ENCODE measurements around the gene COMMD9.

COMMD9 gene

GRCh38 chr11:36251823-36252222, 37.4 kb downstream of the COMMD9 start:
- no peak for DNase-seq

- DNase-seq, result no peak
Observed at GRCh38 chr11:36249246-36249645, 40.0 kb downstream of the COMMD9 start.

DNA sequence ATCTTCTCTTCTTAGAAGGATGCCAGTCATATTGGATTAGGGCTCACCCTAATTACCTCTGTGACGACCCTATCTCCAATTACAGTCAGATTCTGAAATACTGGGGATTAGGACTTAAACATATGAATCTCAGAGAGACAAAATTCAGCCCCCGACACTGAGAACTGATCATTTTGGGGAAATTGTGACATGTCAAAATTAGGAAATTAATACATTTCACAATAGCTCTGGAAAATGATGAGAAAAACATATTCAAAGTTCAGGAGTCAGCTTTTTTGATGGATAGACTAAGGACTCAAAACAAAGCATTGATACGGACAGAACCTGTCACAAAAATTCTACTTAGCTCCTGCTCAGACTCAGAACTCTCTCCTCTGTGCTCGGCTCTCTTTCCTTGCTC, 40.8 kb downstream of the COMMD9 start:
- no peak for DNase-seq

- DNase-seq, result no peak
Observed at GRCh38 chr11:36247493-36247892, 41.7 kb downstream of the COMMD9 start.

DNA sequence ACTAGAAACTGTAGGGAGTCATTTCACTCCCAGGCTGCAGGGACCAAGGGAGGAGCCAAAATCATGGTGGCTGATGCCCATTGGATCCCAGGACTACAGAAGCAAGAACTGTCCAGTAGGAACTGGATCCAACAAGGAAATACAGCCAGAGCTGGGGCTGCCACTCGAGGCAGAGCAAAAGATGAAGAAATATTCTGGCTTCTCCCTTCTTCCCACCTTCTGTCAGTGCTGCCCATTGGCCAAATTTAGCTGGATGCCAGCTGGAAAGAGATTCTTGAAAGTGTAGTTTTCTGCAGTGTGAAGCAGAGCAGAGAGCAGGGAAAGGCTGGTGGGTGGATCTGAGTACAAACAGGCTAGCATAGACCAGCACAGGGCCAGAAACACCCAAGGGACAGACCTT, 45.6 kb downstream of the COMMD9 start:
- no peak for DNase-seq

GRCh38 chr11:36241497-36241896, 47.7 kb downstream of the COMMD9 start:
- DNase-seq, result no peak

DNA sequence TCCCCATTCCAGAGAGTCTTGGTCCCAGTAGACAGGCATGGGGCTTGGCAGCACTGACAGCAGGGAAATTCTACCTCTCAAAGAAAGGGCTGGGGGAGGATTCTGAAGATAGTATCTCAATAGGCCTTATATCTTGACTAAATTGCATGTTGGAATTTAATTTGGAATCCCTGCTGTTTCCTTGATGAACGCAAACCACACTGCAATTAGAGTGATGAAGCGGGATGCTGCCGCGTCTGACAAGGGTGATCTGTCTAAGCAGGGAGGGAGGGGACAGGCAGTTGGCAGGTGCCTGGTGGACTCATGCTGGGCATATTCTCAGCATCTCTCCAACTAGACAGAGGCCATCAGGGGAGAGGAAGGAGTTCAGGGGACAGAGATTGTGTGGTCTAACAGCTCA, 48.4 kb downstream of the COMMD9 start:
- DNase-seq, result no peak

DNA sequence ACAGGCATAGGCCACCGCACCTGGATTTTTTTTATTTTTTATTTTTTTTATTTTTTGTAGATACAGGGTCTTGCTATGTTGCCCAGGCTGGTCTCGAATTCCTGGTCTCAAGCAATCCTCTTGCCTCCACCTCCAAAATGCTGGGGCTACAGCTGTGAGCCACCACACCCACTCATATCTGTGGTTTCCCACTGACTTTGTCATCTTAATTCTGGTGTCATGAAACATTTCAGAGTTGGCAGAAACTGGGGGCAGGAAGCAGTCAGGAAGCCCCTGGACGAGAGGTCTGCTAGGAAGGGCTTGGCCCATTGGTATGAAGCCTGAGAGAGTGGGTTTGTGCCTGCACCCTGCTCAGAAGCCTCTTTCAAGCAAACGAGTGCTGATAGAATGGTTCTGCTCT, 49.1 kb downstream of the COMMD9 start:
- DNase-seq, result no peak

- DNase-seq, result no peak
Observed at GRCh38 chr11:36239636-36240035, 49.6 kb downstream of the COMMD9 start.

GRCh38 chr11:36238881-36239280, 50.3 kb downstream of the COMMD9 start:
- DNase-seq, result no peak

GRCh38 chr11:36238036-36238631, 51.1 kb downstream of the COMMD9 start:
- no peak for DNase-seq

DNA sequence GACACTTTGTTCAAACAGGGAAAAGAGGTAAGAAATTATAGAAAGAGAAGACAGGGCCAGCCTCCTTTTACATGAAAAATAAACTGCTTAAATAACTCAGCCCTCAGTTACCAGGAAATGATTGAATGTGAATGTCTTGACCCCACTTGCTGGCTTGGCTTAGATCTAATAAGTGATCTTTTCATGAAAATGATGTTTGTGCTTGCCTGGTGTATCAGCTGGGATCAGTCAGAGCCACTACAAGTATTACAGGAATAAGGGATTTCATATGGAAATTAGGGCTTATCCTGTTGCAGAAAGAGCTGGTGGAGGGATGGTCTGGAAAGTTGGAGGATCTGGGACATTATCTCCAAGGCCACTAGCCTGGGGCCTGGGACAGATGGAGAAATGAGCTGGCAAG, 51.8 kb downstream of the COMMD9 start:
- DNase-seq, result no peak

DNA sequence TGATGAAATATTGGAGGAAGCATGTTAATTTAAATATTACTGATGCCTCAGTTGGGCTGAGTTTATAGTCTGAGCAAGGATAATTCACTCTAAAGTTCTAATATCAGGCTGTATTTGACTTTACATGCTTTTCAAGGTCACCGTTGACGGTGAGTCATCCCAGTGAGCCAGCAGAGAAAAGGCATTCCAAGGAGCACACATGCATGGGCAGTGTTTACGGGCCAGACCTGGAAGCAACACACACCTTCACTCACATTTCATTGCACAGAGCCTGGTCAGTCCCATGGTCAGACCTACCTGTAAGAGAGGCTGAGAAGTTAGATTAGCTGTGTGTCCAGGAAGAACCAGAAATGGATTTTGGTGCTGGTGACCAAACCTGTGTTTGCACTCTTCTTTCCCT, 53.5 kb downstream of the COMMD9 start:
- DNase-seq, result no peak

DNA sequence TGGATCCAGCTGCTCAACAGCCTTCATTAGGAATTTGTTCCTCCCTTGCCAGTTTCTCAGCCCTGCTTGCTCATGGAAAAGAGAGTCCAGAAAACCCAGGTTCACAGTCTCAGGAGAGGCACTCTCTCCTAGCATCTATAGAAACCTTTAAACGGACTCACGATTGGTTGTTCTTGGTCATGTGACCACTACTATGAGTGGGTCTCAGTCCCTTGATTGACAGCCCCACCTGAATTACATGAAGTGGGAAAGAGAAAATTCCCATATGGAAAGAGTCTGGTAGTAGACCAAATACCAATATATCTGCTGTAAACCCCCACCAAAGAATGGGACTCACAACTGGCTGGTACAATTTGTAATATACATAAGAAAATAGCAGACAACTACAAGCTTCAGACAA, 54.4 kb downstream of the COMMD9 start:
- no peak for DNase-seq

DNA sequence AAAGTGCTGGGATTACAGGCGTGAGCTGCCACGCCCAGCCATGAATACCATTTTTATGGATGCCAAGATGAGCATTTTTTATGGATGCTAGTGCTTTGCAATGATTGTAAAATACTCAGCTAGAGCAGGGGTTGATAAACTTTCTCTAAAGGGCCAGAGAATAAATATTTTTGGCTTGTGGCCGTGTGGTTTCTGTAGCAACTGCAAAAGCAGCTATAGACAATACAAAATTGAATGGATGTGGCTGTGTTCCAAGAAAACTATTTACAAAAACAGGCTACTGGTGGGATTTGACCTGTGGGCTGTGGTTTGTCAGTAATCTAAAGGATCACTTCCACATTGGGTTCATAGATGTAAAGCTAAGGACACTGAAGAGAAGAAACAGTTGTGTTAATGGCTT, 56.0 kb downstream of the COMMD9 start:
- DNase-seq, result peak; percentile 75

GRCh38 chr11:36230779-36231699, 58.2 kb downstream of the COMMD9 start:
- no peak for DNase-seq

DNA sequence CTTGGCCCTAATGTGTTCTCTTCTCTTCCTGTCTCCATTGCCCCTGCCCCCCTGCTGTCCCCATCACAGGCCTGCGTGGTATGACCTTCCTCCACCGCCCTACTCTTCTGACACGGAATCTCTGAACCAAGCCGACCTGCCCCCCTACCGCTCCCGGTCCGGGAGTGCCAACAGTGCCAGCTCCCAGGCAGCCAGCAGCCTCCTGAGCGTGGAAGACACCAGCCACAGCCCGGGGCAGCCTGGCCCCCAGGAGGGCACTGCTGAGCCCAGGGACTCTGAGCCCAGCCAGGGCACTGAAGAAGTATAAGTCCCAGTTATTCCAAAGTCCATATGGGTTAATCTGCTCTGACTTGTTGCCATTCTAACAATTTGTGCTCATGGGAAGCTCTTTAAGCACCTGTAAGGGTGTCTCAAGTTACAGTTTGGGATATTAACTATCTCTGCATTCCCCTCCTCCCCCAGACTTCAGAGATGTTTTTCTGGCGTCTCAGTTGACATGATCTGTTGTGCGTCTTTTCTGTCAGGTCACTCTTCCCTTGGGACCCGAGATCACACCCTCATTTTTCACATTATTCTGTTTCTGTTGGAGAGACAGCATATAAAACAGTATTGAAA, 60.0 kb downstream of the COMMD9 start:
- no peak for DNase-seq

- no peak for DNase-seq
Observed at GRCh38 chr11:36228689-36229088, 60.5 kb downstream of the COMMD9 start.

DNA sequence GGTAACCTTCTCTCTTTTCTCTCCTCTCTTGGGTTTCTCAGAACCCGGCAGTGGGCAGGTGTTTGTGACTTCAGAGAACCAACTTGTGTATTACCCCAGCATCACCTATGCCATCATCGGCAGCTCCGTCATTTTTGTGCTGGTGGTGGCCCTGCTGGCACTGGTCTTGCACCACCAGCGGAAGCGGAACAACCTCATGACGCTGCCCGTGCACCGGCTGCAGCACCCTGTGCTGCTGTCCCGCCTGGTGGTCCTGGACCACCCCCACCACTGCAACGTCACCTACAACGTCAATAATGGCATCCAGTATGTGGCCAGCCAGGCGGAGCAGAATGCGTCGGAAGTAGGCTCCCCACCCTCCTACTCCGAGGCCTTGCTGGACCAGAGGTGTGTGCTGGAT, 62.2 kb downstream of the COMMD9 start:
- DNase-seq, result no peak

GRCh38 chr11:36224209-36224882, 64.9 kb downstream of the COMMD9 start:
- DNase-seq, result no peak

DNA sequence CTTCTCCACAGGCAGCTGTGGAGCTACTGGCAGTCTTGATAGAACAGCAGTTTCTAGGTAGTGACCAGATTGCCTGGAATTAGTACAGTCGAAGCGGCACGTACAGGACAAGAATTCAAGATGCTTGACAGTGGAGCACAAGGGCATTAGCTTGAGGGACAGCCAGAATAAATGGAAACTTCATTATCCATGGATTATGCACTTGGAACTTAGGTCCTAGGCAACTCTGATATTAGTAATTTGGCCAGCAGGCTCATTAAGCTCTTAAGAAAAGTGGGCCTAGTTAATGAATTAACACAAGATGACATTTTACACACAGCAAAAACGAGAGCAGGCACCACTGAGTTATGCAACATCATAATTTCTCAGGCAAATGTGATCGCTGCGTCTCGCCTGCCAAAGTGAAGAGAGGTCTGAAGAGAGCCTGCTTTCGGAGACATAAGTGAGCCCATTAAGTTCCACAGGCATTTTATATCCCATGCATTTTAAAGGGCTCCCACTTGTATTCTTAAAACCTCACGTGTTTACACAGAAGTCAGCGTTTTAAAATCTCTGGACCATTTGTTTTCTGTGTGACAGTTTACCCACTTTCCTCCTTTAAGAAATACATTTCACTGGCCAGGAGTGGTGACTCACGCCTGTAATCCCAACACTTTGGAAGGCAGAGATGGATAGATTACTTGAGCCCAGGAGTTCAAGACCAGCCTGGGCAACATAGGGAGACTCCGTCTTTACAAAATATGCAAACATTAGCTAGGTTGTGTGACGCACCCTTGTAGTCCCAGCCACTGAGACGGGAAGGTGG, 66.2 kb downstream of the COMMD9 start:
- DNase-seq, result no peak
